Gastrocnemius medialis (tissue), 4 donors: ENCODE measurements around the gene ASXL1.

Experiments
- POLR2A ChIP-seq, 2 donors: fragments of 450-650 bp; IDR thresholded peaks; one replicate each; pipeline ENCODE4 v1.6.1; 2017; ENCODE audit warnings: antibody characterized with exemption in 2 of 2, mild to moderate bottlenecking in 2 of 2, moderate library complexity in 2 of 2
- TF ChIP-seq, protein P1 (sequence below), 5 experiments: fragments of 450-650 bp in 3 of 5; fragments of 200-600 bp in 2 of 5; sonication (generic) in 2 of 5; IDR thresholded peaks in 4 of 5; conservative IDR thresholded peaks in 1 of 5; 1 replicate in 4 of 5; 2 replicates in 1 of 5; pipeline ENCODE4 v1.5.1; 2016 to 2019; ENCODE audit warnings: antibody characterized with exemption in 5 of 5, mild to moderate bottlenecking in 3 of 5, moderate library complexity in 3 of 5

- TF ChIP-seq, protein P1, sequence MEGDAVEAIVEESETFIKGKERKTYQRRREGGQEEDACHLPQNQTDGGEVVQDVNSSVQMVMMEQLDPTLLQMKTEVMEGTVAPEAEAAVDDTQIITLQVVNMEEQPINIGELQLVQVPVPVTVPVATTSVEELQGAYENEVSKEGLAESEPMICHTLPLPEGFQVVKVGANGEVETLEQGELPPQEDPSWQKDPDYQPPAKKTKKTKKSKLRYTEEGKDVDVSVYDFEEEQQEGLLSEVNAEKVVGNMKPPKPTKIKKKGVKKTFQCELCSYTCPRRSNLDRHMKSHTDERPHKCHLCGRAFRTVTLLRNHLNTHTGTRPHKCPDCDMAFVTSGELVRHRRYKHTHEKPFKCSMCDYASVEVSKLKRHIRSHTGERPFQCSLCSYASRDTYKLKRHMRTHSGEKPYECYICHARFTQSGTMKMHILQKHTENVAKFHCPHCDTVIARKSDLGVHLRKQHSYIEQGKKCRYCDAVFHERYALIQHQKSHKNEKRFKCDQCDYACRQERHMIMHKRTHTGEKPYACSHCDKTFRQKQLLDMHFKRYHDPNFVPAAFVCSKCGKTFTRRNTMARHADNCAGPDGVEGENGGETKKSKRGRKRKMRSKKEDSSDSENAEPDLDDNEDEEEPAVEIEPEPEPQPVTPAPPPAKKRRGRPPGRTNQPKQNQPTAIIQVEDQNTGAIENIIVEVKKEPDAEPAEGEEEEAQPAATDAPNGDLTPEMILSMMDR (IDR thresholded peaks at IDR 0.05 in 4 of 5, conservative IDR thresholded peaks at IDR 0.05 in 1 of 5): no peak
- no peak for TF ChIP-seq POLR2A (IDR thresholded peaks at IDR 0.05)
Measured at GRCh38 chr20:32356622-32357374, 1.3 kb upstream of the ASXL1 start.
